IMR-90 (cell line): ENCODE results near the gene EPN1. TPM values are rescaled to one million over a fixed set of nuclear protein-coding genes. Genes with fewer than 3 reads are reported as not detected.

ENCODE experiments used
- ATAC-seq: fragments of 200-7000 bp; cut with Tn5 transposase; 2 replicates; pipeline ENCODE4 v1.9.1; 2020; ENCODE audit warnings: low read depth, mild to moderate bottlenecking, moderate library complexity
- BruUV-seq: library from RNA; stranded (reverse); fragments of 400-500 nt; replicated peaks from 2 replicates; lab custom pipeline; 2021; lab: Mats Ljungman, UMichigan
- CTCF ChIA-PET: fragments of 300-600 bp; formaldehyde crosslinking; extraction: SDS; loops from one replicate; lab custom pipeline; 2021; ENCODE audit warnings: antibody characterized with exemption; lab: Yijun Ruan, JAX
- POLR2A ChIA-PET: fragments of 300-600 bp; sonication (Branson Sonifier 250); formaldehyde crosslinking; loops from one replicate; lab custom pipeline; 2022; ENCODE audit warnings: antibody characterized with exemption; ENCODE audit not compliant: unreplicated experiment; lab: Charles Lee
- DNase-seq: peaks from one replicate; pipeline ENCODE4 v3.0.0; 2013
- H2AFZ ChIP-seq: replicated peaks from 2 replicates; pipeline ENCODE3; 2013; ENCODE audit warnings: low read length, mild to moderate bottlenecking; ENCODE audit not compliant: poor library complexity
- H2AK5ac ChIP-seq: 2 replicates; pipeline ENCODE4 v1.6.1; 2013; ENCODE audit warnings: low read depth, low read length, inconsistent platforms
- H2AK9ac ChIP-seq: replicated peaks from 2 replicates; pipeline ENCODE3; 2013; ENCODE audit warnings: mild to moderate bottlenecking, low read depth, low read length, moderate library complexity; ENCODE audit not compliant: poor library complexity
- H2BK120ac ChIP-seq: 2 replicates; pipeline ENCODE4 v1.6.1; 2013; ENCODE audit warnings: low read depth, low read length, inconsistent platforms
- H2BK15ac ChIP-seq: 3 replicates; pipeline ENCODE4 v1.6.1; 2013; ENCODE audit warnings: low read depth, low read length, inconsistent platforms
- H2BK20ac ChIP-seq: 2 replicates; pipeline ENCODE4 v1.6.1; 2013; ENCODE audit warnings: low read depth, mild to moderate bottlenecking, inconsistent platforms, low read length, moderate library complexity
- H2BK5ac ChIP-seq: 2 replicates; pipeline ENCODE4 v1.6.1; 2013; ENCODE audit warnings: mild to moderate bottlenecking, low read depth, low read length, inconsistent platforms; ENCODE audit not compliant: poor library complexity, severe bottlenecking
- H3K14ac ChIP-seq: replicated peaks from 2 replicates; pipeline ENCODE4 v1.6.1; 2013; ENCODE audit warnings: low read depth, low read length, inconsistent platforms
- H3K18ac ChIP-seq: 2 replicates; pipeline ENCODE4 v1.6.1; 2013; ENCODE audit warnings: low read depth, low read length, control low read depth
- H3K23ac ChIP-seq: 2 replicates; pipeline ENCODE4 v1.6.1; 2013; ENCODE audit warnings: low read depth, low read length, inconsistent platforms
- H3K27ac ChIP-seq: 2 replicates; pipeline ENCODE4 v1.5.1; 2013; ENCODE audit warnings: mild to moderate bottlenecking, control low read depth, low read length; ENCODE audit not compliant: insufficient read depth
- H3K27me3 ChIP-seq: 2 replicates; pipeline ENCODE4 v1.6.1; 2013; ENCODE audit warnings: low read length; ENCODE audit not compliant: control insufficient read depth, insufficient read depth
- H3K36me3 ChIP-seq: 2 replicates; pipeline ENCODE4 v1.6.1; 2013; ENCODE audit warnings: low read length, mixed read lengths; ENCODE audit not compliant: control insufficient read depth, insufficient read depth
- H3K4ac ChIP-seq: 2 replicates; pipeline ENCODE4 v1.6.1; 2013; ENCODE audit warnings: low read depth, low read length, inconsistent platforms
- H3K4me1 ChIP-seq: 2 replicates; pipeline ENCODE4 v1.6.1; 2013; ENCODE audit warnings: low read length, mixed read lengths; ENCODE audit not compliant: control insufficient read depth, insufficient read depth
- H3K4me2 ChIP-seq: 2 replicates; pipeline ENCODE4 v1.6.1; 2013; ENCODE audit warnings: low read depth, mild to moderate bottlenecking, control low read depth, low read length, moderate library complexity
- H3K4me3 ChIP-seq: 2 replicates; pipeline ENCODE4 v1.5.1; 2013; ENCODE audit warnings: low read depth, mild to moderate bottlenecking, control low read depth, low read length, moderate library complexity; ENCODE audit not compliant: insufficient read depth
- H3K56ac ChIP-seq: 2 replicates; pipeline ENCODE4 v1.6.1; 2013; ENCODE audit warnings: low read length, inconsistent platforms; ENCODE audit not compliant: insufficient read depth; ENCODE audit errors: extremely low read depth
- H3K79me1 ChIP-seq, 2 experiments: 2 replicates each; pipeline ENCODE4 v1.6.1; 2013; ENCODE audit warnings: low read length in 2 of 2, inconsistent platforms in 1 of 2, low read depth in 1 of 2
- H3K9ac ChIP-seq: 2 replicates; pipeline ENCODE4 v1.6.1; 2013; ENCODE audit warnings: low read depth, low read length, control low read depth
- H3K9me1 ChIP-seq: 2 replicates; pipeline ENCODE4 v1.6.1; 2013; ENCODE audit warnings: low read length, inconsistent platforms; ENCODE audit not compliant: insufficient read depth
- H3K9me3 ChIP-seq: 2 replicates; pipeline ENCODE4 v1.6.1; 2013; ENCODE audit warnings: low read length; ENCODE audit not compliant: control insufficient read depth, insufficient read depth
- H4K20me1 ChIP-seq: 2 replicates; pipeline ENCODE4 v1.6.1; 2013; ENCODE audit warnings: low read length, inconsistent platforms; ENCODE audit not compliant: insufficient read depth
- H4K5ac ChIP-seq: 2 replicates; pipeline ENCODE4 v1.6.1; 2013; ENCODE audit warnings: mild to moderate bottlenecking, low read depth, low read length, control low read depth
- H4K8ac ChIP-seq, 2 experiments: 2 replicates each; pipeline ENCODE4 v1.6.1; 2013; ENCODE audit warnings: low read depth in 2 of 2, low read length in 2 of 2, control low read depth in 1 of 2, inconsistent platforms in 1 of 2
- H4K91ac ChIP-seq: 2 replicates; pipeline ENCODE4 v1.6.1; 2013; ENCODE audit warnings: low read depth, low read length, inconsistent platforms; ENCODE audit not compliant: insufficient read depth
- MAFK ChIP-seq: IDR thresholded peaks from 2 replicates; pipeline ENCODE4 v1.6.1; 2012; ENCODE audit warnings: low read depth, low read length, improper control_type of control experiment
- NFE2L2 ChIP-seq: fragments of 150-350 bp; IDR thresholded peaks from 2 replicates; pipeline ENCODE4 v1.6.1; 2016; ENCODE audit warnings: low read depth, mild to moderate bottlenecking, low read length
- WGBS, 2 experiments: methylation state at CpG; one replicate each; pipeline versions ENCODE4 v1.1.5 to v1.1.7; 2013; ENCODE audit warnings: missing lambda C conversion rate in 2 of 2; ENCODE audit not compliant: insufficient read length in 1 of 2; ENCODE audit errors: extremely low coverage in 2 of 2; 5-methylcytosine and 5-hydroxymethylcytosine counted together
- dilution Hi-C: fragments of 300-500 bp; cut with HindIII; formaldehyde crosslinking; loops from one replicate; pipeline ENCODE4 v1.14.3; 2018; ENCODE audit warnings: low sequenced_read_pairs; ENCODE audit not compliant: unreplicated experiment
- in situ Hi-C: fragments of 300-500 bp; cut with MboI; formaldehyde crosslinking; loops from 3 replicates; pipeline ENCODE4 v1.14.3; 2019; ENCODE audit warnings: low sequenced_read_pairs, inconsistent platforms, mixed read lengths
- intact Hi-C: fragments of 100-400 bp; cut with micrococcal nuclease; formaldehyde crosslinking; loops from 2 replicates; pipeline ENCODE4 v1.10.0; 2022
- polyA plus RNA-seq, 3 experiments: library from polyadenylated mRNA; depleted of rRNA; stranded (reverse); fragments of >200 nt; gene quantifications; 2 replicates each; pipeline ENCODE4 v1.2.3, GENCODE V29; 2012; ENCODE audit warnings: low replicate concordance in 1 of 3
- total RNA-seq: library from RNA; depleted of rRNA; stranded (reverse); fragments of >200 nt; gene quantifications from 2 replicates; pipeline ENCODE4 v1.2.3, GENCODE V29; 2012
- TF ChIP-seq, protein P1 (sequence below): conservative IDR thresholded peaks from 2 replicates; pipeline ENCODE4 v1.5.1; 2012; ENCODE audit warnings: mild to moderate bottlenecking, low read depth, low read length, improper control_type of control experiment

The EPN1 gene
- total and polyA plus RNA-seq, 2 of the 4 experiments (the other 2 are of a cell fraction) = 19.0 to 122 TPM

- H4K91ac ChIP-seq = no peak overlapping the region
- TF ChIP-seq NFE2L2 = no peak
- TF ChIP-seq MAFK = no peak
- TF ChIP-seq, protein P1, sequence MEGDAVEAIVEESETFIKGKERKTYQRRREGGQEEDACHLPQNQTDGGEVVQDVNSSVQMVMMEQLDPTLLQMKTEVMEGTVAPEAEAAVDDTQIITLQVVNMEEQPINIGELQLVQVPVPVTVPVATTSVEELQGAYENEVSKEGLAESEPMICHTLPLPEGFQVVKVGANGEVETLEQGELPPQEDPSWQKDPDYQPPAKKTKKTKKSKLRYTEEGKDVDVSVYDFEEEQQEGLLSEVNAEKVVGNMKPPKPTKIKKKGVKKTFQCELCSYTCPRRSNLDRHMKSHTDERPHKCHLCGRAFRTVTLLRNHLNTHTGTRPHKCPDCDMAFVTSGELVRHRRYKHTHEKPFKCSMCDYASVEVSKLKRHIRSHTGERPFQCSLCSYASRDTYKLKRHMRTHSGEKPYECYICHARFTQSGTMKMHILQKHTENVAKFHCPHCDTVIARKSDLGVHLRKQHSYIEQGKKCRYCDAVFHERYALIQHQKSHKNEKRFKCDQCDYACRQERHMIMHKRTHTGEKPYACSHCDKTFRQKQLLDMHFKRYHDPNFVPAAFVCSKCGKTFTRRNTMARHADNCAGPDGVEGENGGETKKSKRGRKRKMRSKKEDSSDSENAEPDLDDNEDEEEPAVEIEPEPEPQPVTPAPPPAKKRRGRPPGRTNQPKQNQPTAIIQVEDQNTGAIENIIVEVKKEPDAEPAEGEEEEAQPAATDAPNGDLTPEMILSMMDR = no peak
- H4K8ac ChIP-seq = no peak overlapping the region
- H4K5ac ChIP-seq = no peak overlapping the region
- peaks cover 4% of the 10 kb centered on the region; the same call in 1 of the 2 replicates for H3K36me3 ChIP-seq
- H3K4ac ChIP-seq = no peak overlapping the region
- no peaks in the 10 kb centered on the region for H3K27me3 ChIP-seq
- BruUV-seq = no TSS peak
- dilution Hi-C loops = no loop called here
- H3K9ac ChIP-seq = no peak overlapping the region
- in situ Hi-C loops = loop anchor here (25.0 kb wide), 2 partner anchors 350 to 525 kb away; partner anchors contain the start of genes BRSK1, HSPBP1 and PPP1R12C
- H4K20me1 ChIP-seq = 0 out of 2 replicates have a peak, but pooled peaks cover 9% of the 10 kb centered on the region
- ATAC-seq (no peak), DNase-seq (no peak)
- peaks cover 11% of the 10 kb centered on the region for H3K4me1 ChIP-seq
- no peak overlapping the region for H3K14ac ChIP-seq
- no peak overlapping the region for H3K56ac ChIP-seq
- ChIA-PET POLR2A (interaction anchor here (0.5 to 1.1 kb wide), 2 partner anchors 31 to 693 kb away, joined by 3 to 4 read pairs; no protein-coding TSS in a partner anchor), CTCF (interaction anchor here (1.6 kb wide), 1 partner anchor 17 kb away, joined by 4 read pairs; no protein-coding TSS in a partner anchor)
- intact Hi-C loops = loop anchor here (10.0 kb wide), 1 partner anchor 427 kb away; no protein-coding TSS in a partner anchor
- H2BK5ac ChIP-seq = no peak overlapping the region
- H3K18ac ChIP-seq = no peak overlapping the region
- no peak overlapping the region for H3K4me3 ChIP-seq
- H2BK120ac ChIP-seq = no peak overlapping the region
- no peak overlapping the region for H2BK15ac ChIP-seq
- H3K9me3 ChIP-seq = no peaks in the 10 kb centered on the region
- peaks cover 31 to 72% of the 10 kb centered on the region in 2 experiments for H3K79me1 ChIP-seq
- no peak overlapping the region for H2AFZ ChIP-seq
- H2AK5ac ChIP-seq = no peak overlapping the region
- 93% methylated on average over 8 of the region's 11 CpGs; no CpG with 5 or more reads in 1 of the 2 experiments for WGBS, 2 experiments
- H2AK9ac ChIP-seq = no peak overlapping the region
- H3K27ac ChIP-seq = no peak overlapping the region
- no peak overlapping the region for H3K23ac ChIP-seq
- H3K4me2 ChIP-seq = no peak overlapping the region
- peaks cover 18% of the 10 kb centered on the region for H3K9me1 ChIP-seq
- no peak overlapping the region for H2BK20ac ChIP-seq
Observed at GRCh38 chr19:55637534-55637933, 37.5 kb upstream of the EPN1 start.
